ENCODE measurements around the gene GTF2A1L.
"Not testable (repeated sequence)": the region's sequence is repeated elsewhere in the genome, so short reads cannot be mapped to it uniquely, and the experiment has no call there.

DNA sequence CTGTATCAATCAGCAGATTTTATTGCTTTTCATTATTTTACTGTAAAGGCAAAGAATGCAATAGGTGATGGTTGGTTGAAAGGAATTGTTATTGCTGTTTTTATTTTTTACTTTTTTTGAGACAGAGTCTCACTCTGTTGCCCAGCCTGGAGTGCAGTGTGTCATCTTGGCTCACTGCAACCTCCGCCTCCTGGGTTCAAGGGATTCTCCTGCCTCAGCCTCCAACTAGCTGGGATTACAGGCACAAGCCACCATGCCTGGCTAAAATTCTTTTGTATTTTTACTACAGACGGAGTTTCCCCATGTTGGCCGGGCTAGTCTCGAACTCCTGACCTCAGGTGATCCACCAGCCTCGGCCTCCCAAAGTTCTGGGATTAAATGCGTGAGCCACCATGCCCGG, 20.9 kb upstream of the GTF2A1L start:
- not testable (repeated sequence) for TF ChIP-seq EZH2 (IDR thresholded peaks at IDR 0.05; ENCODE audit: low read depth, unreplicated experiment); JUNB (IDR thresholded peaks at IDR 0.05; ENCODE audit: unreplicated experiment); POLR2AphosphoS5 (IDR thresholded peaks at IDR 0.05; ENCODE audit: low read depth); EZH2phosphoT487 (IDR thresholded peaks at IDR 0.05; ENCODE audit: unreplicated experiment)
- TF ChIP-seq, protein P1, sequence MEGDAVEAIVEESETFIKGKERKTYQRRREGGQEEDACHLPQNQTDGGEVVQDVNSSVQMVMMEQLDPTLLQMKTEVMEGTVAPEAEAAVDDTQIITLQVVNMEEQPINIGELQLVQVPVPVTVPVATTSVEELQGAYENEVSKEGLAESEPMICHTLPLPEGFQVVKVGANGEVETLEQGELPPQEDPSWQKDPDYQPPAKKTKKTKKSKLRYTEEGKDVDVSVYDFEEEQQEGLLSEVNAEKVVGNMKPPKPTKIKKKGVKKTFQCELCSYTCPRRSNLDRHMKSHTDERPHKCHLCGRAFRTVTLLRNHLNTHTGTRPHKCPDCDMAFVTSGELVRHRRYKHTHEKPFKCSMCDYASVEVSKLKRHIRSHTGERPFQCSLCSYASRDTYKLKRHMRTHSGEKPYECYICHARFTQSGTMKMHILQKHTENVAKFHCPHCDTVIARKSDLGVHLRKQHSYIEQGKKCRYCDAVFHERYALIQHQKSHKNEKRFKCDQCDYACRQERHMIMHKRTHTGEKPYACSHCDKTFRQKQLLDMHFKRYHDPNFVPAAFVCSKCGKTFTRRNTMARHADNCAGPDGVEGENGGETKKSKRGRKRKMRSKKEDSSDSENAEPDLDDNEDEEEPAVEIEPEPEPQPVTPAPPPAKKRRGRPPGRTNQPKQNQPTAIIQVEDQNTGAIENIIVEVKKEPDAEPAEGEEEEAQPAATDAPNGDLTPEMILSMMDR (conservative IDR thresholded peaks at IDR 0.05; ENCODE audit: low read depth in 2 of 2), result not testable (repeated sequence)
- TF ChIP-seq, protein P2, sequence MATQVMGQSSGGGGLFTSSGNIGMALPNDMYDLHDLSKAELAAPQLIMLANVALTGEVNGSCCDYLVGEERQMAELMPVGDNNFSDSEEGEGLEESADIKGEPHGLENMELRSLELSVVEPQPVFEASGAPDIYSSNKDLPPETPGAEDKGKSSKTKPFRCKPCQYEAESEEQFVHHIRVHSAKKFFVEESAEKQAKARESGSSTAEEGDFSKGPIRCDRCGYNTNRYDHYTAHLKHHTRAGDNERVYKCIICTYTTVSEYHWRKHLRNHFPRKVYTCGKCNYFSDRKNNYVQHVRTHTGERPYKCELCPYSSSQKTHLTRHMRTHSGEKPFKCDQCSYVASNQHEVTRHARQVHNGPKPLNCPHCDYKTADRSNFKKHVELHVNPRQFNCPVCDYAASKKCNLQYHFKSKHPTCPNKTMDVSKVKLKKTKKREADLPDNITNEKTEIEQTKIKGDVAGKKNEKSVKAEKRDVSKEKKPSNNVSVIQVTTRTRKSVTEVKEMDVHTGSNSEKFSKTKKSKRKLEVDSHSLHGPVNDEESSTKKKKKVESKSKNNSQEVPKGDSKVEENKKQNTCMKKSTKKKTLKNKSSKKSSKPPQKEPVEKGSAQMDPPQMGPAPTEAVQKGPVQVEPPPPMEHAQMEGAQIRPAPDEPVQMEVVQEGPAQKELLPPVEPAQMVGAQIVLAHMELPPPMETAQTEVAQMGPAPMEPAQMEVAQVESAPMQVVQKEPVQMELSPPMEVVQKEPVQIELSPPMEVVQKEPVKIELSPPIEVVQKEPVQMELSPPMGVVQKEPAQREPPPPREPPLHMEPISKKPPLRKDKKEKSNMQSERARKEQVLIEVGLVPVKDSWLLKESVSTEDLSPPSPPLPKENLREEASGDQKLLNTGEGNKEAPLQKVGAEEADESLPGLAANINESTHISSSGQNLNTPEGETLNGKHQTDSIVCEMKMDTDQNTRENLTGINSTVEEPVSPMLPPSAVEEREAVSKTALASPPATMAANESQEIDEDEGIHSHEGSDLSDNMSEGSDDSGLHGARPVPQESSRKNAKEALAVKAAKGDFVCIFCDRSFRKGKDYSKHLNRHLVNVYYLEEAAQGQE (IDR thresholded peaks at IDR 0.05; ENCODE audit: unreplicated experiment), result not testable (repeated sequence)
